Measurements from ENCODE around the gene CAPN12. TPM values are rescaled to one million over a fixed set of nuclear protein-coding genes. Genes with fewer than 3 reads are reported as not detected.
A peak's percentile ranks its signal among the peaks of the same experiment; 100 is the strongest.

The CAPN12 gene
- total and polyA plus RNA-seq, 2 of the 8 experiments (the other 6 are each of a cell fraction or from before 2014, with no cell fraction given) = 8.8 to 20.0 TPM

DNA sequence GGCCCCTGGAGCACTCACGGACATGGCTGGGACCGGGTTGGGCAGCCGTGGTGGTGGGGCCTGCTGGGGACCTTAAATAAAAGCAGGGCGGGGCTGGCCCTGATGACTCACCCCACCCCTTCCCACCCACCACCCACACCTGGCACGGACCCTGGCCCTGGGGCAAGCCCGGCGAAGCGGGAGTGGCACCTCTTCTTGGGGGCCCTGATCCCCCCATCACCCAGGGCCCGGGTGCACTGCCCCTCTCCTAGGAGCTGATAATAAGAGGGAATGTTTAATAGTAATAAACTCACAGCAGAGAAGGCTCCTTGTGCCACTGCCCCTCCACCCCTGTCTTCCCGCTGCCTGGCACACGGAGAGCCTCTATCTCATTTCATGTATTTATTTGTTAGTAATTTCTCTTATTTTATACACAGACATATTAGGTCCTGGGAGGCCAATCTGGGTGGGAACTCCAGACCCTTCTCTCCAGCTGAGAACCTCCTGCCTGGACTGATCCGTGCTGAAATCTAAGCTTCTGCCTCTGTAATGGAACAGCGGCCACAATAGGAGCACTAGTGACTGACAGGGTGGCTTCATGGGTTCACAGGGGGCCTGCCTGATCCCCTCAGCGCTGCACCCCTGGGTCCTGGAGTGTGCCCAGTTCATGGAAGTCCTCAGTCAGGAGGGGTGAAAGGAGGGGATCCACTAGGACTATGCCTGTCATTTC lies 29.3 kb upstream of the CAPN12 start, which contains the start of gene LGALS7:
Gene LGALS7 (minus strand): TSS at position 49 of the 709 bp plus-strand sequence. CDS start 25 bp downstream, at position 24.
- CTCF ChIA-PET (ENCODE audit: partially characterized antibody) = no interaction called here

More for the DNA sequence above, 29.3 kb upstream of the CAPN12 start, which contains the start of gene LGALS7:
- Histone ChIP-seq H2BK12ac (ENCODE audit: low read depth, low read length) (no peak within 1 kb of the TSS), H4K91ac (replicated peaks; ENCODE audit: insufficient read length, low read length) (no peak within 1 kb of the TSS), H4K8ac (ENCODE audit: extremely low read depth, insufficient read depth, low read length) (no peak within 1 kb of the TSS; the same call in 1 of the 2 replicates), H2AFZ (ENCODE audit: low read length) (no peak within 1 kb of the TSS), H3K23ac (ENCODE audit: insufficient read length) (no peak within 1 kb of the TSS), H3K9me3 (ENCODE audit: insufficient read depth in 2 of 2, low read depth in 1 of 2, low read length in 1 of 2) (no peaks in the 10 kb centered on the region), H2BK20ac (ENCODE audit: low read length) (no peak within 1 kb of the TSS), H4K5ac (ENCODE audit: insufficient read length, low read depth, low read length) (no peak within 1 kb of the TSS), H2BK15ac (ENCODE audit: low read length) (no peak within 1 kb of the TSS), H2BK120ac (replicated peaks; ENCODE audit: low read depth, low read length) (no peak within 1 kb of the TSS), H2BK5ac (ENCODE audit: low read depth, low read length) (no peak within 1 kb of the TSS), H3K9ac (replicated peaks in 1 of 4; ENCODE audit: extremely low read depth in 1 of 4, low read depth in 3 of 4, low read length in 3 of 4) (no peak within 1 kb of the TSS), H3K79me1 (ENCODE audit: low read depth, low read length) (no peaks in the 10 kb centered on the region), H3K79me2 (ENCODE audit: control insufficient read depth in 1 of 2, insufficient read depth in 2 of 2, low read length in 2 of 2) (no peaks in the 10 kb centered on the region), H3K23me2 (ENCODE audit: low read depth, low read length) (no peaks in the 10 kb centered on the region), H3K18ac (ENCODE audit: extremely low read depth, low read length) (0 out of 2 replicates have a peak within 1 kb of the TSS, but pooled peaks have one; percentile 24), H3K14ac (ENCODE audit: insufficient read length) (no peak within 1 kb of the TSS), H3K27me3 (replicated peaks in 1 of 4; ENCODE audit: control insufficient read depth in 3 of 4, extremely low read depth in 1 of 4, insufficient read depth in 3 of 4, low read length in 3 of 4) (no peaks in the 10 kb centered on the region; a peak in 1 of 7 replicates), H3K27ac (ENCODE audit: low read depth, low read length) (no peak within 1 kb of the TSS), H3K56ac (replicated peaks; ENCODE audit: insufficient read length, low read depth, low read length) (no peak within 1 kb of the TSS), H3K36me3 (ENCODE audit: control insufficient read depth in 2 of 4, insufficient read depth in 4 of 4, low read length in 3 of 4) (no peaks in the 10 kb centered on the region), H4K20me1 (replicated peaks in 1 of 2; ENCODE audit: control insufficient read depth in 1 of 2, insufficient read depth in 2 of 2, low read length in 2 of 2) (no peaks in the 10 kb centered on the region), H3K4me2 (ENCODE audit: insufficient read depth in 1 of 2, low read depth in 2 of 2, low read length in 2 of 2) (no peak within 1 kb of the TSS), H2AK5ac (ENCODE audit: low read depth, low read length) (no peak within 1 kb of the TSS), H3K4me1 (replicated peaks in 1 of 4; ENCODE audit: control insufficient read depth in 3 of 4, insufficient read depth in 4 of 4, low read length in 3 of 4) (no peaks in the 10 kb centered on the region), H3K4me3 (ENCODE audit: extremely low read depth in 1 of 4, insufficient read depth in 2 of 4, low read depth in 3 of 4, low read length in 4 of 4) (no peak within 1 kb of the TSS), H3K4ac (replicated peaks; ENCODE audit: insufficient read length, low read depth, low read length) (no peak within 1 kb of the TSS)
- POLR2A ChIA-PET (ENCODE audit: partially characterized antibody) = interaction anchor here (1.0 to 1.6 kb wide), 2 partner anchors 19 to 58 kb away, joined by 3 to 5 read pairs; partner anchors contain the start of gene ECH1
- WGBS, 2 experiments (ENCODE audit: extremely low coverage in 1 of 2, insufficient coverage in 1 of 2, insufficient read length in 1 of 2, insufficient replicate concordance in 2 of 2, low coverage in 1 of 2, low lambda C conversion rate in 2 of 2, missing lambda C conversion rate in 1 of 2) = 87% methylated on average over 6 of the region's 14 CpGs; no CpG with 5 or more reads in 1 of the 2 experiments
- TF ChIP-seq ASH2L (IDR thresholded peaks at IDR 0.05; ENCODE audit: low read length) (no peak), SIN3A (conservative IDR thresholded peaks at IDR 0.05 in 1 of 2, IDR thresholded peaks at IDR 0.05 in 1 of 2; ENCODE audit: low read depth in 1 of 2, low read length in 2 of 2) (no peak), RBBP5 (IDR thresholded peaks at IDR 0.05; ENCODE audit: borderline replicate concordance, low read depth, low read length) (no peak), SIX5 (IDR thresholded peaks at IDR 0.05; ENCODE audit: low read depth, low read length) (no peak), POLR2A (IDR thresholded peaks at IDR 0.05; ENCODE audit: control extremely low read depth in 1 of 2, low read depth in 2 of 2, low read length in 2 of 2) (no peak), RXRA (IDR thresholded peaks at IDR 0.05; ENCODE audit: insufficient read depth, low read depth, low read length) (no peak)
- FAIRE-seq (no peak), DNase-seq (ENCODE audit: low read depth in 1 of 2, low spot score in 2 of 2) (no peak)
